KMS-11 (cell line): ENCODE measurements around the gene ADAMTS10.

Experiments
- H2AFZ ChIP-seq: fragments of 200-600 bp; sonication (generic); 2 replicates; pipeline ENCODE4 v1.6.1; 2016; ENCODE audit warnings: antibody characterized with exemption, mixed run types, low read depth
- H3K27ac ChIP-seq: fragments of 200-600 bp; sonication (generic); 2 replicates; pipeline ENCODE4 v1.6.1; 2016; ENCODE audit warnings: mild to moderate bottlenecking, mixed run types
- H3K27me3 ChIP-seq: fragments of 200-600 bp; sonication (generic); 2 replicates; pipeline ENCODE4 v1.6.1; 2017; ENCODE audit warnings: mild to moderate bottlenecking, low read depth, mixed run types, moderate library complexity; ENCODE audit not compliant: insufficient read depth
- H3K36me3 ChIP-seq: fragments of 200-600 bp; sonication (generic); 2 replicates; pipeline ENCODE4 v1.6.1; 2017; ENCODE audit warnings: mild to moderate bottlenecking, mixed run types; ENCODE audit not compliant: insufficient read depth
- H3K4me1 ChIP-seq: fragments of 200-600 bp; sonication (generic); 2 replicates; pipeline ENCODE4 v1.6.1; 2016; ENCODE audit warnings: mild to moderate bottlenecking, low read depth, mixed run types; ENCODE audit not compliant: poor library complexity, severe bottlenecking
- H3K4me2 ChIP-seq: fragments of 200-600 bp; sonication (generic); 2 replicates; pipeline ENCODE4 v1.7.0; 2016; ENCODE audit warnings: mild to moderate bottlenecking, mixed run types
- H3K4me3 ChIP-seq: fragments of 200-600 bp; sonication (generic); IDR thresholded peaks from 2 replicates; pipeline ENCODE4 v1.6.1; 2017; ENCODE audit warnings: low read depth, low read length, mixed read lengths; ENCODE audit not compliant: insufficient read depth
- H3K79me2 ChIP-seq: fragments of 200-600 bp; sonication (generic); 2 replicates; pipeline ENCODE4 v1.6.1; 2016; ENCODE audit warnings: low read depth, mixed run types; ENCODE audit not compliant: insufficient read depth
- H3K9ac ChIP-seq: fragments of 200-600 bp; sonication (generic); 2 replicates; pipeline ENCODE4 v1.6.1; 2016; ENCODE audit warnings: mild to moderate bottlenecking, mixed run types
- H4K20me1 ChIP-seq: fragments of 200-600 bp; sonication (generic); 2 replicates; pipeline ENCODE4 v1.6.1; 2016; ENCODE audit warnings: mild to moderate bottlenecking, mixed run types; ENCODE audit not compliant: insufficient read depth
- CTCF ChIP-seq: fragments of 200-600 bp; sonication (generic); conservative IDR thresholded peaks from 2 replicates; pipeline ENCODE4 v1.6.1; 2017; ENCODE audit warnings: low read depth, mild to moderate bottlenecking, antibody characterized with exemption, low read length, moderate library complexity, mixed read lengths

ADAMTS10 gene

DNA sequence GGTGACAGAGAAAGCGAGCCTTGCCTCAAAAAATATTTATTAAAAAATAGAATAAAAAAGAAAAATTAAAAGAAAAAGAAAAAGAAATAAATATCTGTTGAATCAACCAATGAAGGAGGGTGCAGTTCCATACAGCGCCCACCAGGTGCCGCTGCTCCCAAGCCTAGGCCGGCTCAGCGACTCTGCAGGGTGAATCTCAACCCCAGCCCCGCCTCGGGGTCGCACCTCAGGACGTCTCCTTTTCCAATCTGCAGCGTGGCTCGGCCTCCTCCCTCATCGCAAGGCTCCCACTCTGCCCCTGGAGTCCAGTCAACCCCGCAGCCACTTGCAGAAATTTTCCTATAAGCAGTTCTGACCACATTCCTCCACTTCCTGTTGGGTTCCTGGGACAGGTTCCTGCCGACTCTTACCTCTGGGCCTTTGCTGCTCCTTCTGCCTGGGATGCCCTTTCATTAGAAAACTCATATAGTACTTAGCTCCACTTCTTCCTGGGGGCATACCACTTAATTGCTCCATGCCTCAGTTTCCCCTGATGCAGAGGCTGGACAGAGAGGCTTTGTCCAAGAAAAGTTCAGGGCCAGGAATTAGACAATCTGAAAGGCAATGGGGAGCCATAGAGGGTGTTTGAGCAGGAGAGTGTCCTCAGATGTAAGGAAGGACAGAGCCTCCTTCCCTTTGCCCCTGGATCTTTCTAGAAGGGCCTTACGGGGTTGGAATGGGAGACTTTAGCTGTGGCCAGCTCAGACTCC, 44.2 kb upstream of the ADAMTS10 start:
- Histone ChIP-seq H3K27ac (no peak overlapping the region), H3K36me3 (no peaks in the 10 kb centered on the region), H3K4me2 (peak overlapping the region; percentile 18; the same call in 1 of the 2 replicates), H3K4me1 (no peaks in the 10 kb centered on the region), H3K4me3 (no peak overlapping the region), H3K27me3 (peaks cover 24% of the 10 kb centered on the region; the same call in 1 of the 2 replicates), H4K20me1 (no peaks in the 10 kb centered on the region), H2AFZ (peak overlapping the region; percentile 60; the same call in 1 of the 2 replicates), H3K9ac (no peak overlapping the region), H3K79me2 (no peaks in the 10 kb centered on the region)
- TF ChIP-seq CTCF, result peak; percentile 87

- no peaks in the 10 kb centered on the region for H4K20me1 ChIP-seq
- TF ChIP-seq CTCF, result no peak
- no peak overlapping the region for H3K4me3 ChIP-seq
- peaks cover 13% of the 10 kb centered on the region; the same call in 1 of the 2 replicates for H3K27me3 ChIP-seq
- no peaks in the 10 kb centered on the region for H3K36me3 ChIP-seq
- H3K27ac ChIP-seq, result no peak overlapping the region
- H3K4me2 ChIP-seq, result no peak overlapping the region
- no peaks in the 10 kb centered on the region for H3K4me1 ChIP-seq
- H3K9ac ChIP-seq, result no peak overlapping the region
- no peaks in the 10 kb centered on the region for H3K79me2 ChIP-seq
- no peak overlapping the region for H2AFZ ChIP-seq
These were observed 37.7 kb upstream of the ADAMTS10 start for GRCh38 chr19:8648240-8648639.

DNA sequence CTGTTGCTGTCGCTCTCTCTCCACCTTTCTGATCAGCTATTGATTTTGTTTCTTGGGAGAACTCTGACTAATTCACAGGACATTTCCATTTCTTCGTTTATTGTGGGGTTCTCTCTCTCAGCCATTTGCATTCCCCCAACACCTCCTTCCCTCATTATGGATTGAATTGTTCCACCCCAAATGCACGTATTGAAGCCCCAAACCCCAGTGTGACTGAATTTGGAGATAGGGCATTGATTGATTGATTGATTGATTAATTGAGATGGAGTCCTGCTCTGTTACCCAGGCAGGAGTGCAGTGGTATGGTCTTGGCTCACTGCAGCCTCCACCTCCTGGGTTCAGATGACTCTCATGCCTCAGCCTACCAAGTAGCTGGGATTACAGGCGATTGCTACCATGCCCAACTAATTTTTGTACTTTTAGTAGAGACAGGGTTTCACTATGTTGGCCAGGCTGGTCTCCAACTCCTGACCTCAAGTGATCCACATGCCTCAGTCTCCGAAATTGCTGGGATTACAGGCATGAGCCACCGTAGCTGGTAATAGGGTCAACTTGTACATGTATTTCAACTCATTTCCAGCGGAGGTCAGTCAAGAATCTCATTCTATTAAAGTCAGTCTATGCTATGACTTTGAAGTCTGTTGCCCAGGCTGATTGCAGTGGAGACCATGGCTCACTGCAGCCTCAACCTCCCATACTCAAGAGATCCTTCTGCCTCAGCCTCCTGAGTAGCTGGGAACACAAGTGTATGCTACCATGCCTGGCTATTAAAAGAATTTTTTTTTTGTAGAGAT, 33.5 kb upstream of the ADAMTS10 start:
- Histone ChIP-seq H3K4me3 (no peak overlapping the region), H3K4me2 (no peak overlapping the region), H4K20me1 (no peaks in the 10 kb centered on the region), H3K4me1 (no peaks in the 10 kb centered on the region), H3K79me2 (no peaks in the 10 kb centered on the region), H3K9ac (no peak overlapping the region), H3K27ac (no peak overlapping the region), H2AFZ (no peak overlapping the region), H3K36me3 (no peaks in the 10 kb centered on the region), H3K27me3 (no peaks in the 10 kb centered on the region; the same call in 1 of the 2 replicates)
- no peak for TF ChIP-seq CTCF

DNA sequence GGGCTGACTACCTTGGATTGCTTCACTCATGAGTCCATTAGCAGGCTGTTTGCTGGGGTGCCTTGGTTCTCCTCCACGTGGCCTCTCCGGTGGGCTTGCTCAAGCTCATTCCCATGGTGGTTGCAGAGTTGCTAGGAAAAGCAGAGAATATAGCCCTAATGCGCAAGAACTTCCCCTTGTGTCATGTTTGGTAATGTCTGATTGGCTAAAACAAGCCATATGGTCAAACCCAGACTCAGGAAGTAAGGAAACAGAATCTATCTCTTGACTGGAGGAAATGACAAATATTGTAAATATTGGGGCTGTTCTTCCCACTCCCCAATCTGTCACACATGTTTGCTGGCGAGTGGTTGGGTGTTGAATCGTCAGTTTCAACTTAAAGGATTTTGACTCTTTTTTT, 32.0 kb upstream of the ADAMTS10 start:
- no peaks in the 10 kb centered on the region; the same call in 1 of the 2 replicates for H3K27me3 ChIP-seq
- H3K9ac ChIP-seq, result no peak overlapping the region

More for the DNA sequence above, 32.0 kb upstream of the ADAMTS10 start:
- Histone ChIP-seq H3K4me1 (no peaks in the 10 kb centered on the region), H3K27ac (no peak overlapping the region), H3K4me3 (no peak overlapping the region), H3K36me3 (no peaks in the 10 kb centered on the region), H3K79me2 (no peaks in the 10 kb centered on the region), H4K20me1 (no peaks in the 10 kb centered on the region), H3K4me2 (no peak overlapping the region), H2AFZ (no peak overlapping the region)
- no peak for TF ChIP-seq CTCF
